SIG-M5 treated with dmso at 0.1 percent for 504 hours (cell line): ENCODE data around the gene IRAK1.
A peak's percentile ranks its signal among the peaks of the same experiment; 100 is the strongest.
"Not testable (repeated sequence)": the region's sequence is repeated elsewhere in the genome, so short reads cannot be mapped to it uniquely, and the experiment has no call there.

Experiments used
- DNase-seq: peaks from one replicate; lab custom pipeline; 2025; ENCODE audit not compliant: unreplicated experiment; lab: John Stamatoyannopoulos, UW

The IRAK1 gene

DNA sequence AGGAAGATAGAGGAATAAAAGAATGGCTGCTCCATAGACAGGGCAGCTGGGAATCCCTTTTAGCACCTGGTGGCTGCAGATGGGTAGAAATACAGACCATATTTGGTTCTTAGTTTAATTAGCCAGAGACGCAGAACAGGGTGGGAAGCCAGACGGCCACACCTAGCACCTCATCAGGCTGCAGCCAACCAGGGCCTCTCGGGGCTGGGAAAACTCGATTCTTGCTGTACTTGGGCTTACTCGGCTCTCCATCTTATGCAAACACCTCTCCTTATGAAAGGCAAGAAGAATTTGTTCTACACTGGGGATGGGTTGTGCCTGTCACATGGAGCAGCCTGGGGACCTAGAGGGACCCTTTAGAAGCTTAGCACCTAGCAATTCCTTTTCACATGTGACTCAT, 19.7 kb downstream of the IRAK1 start:
- DNase-seq = no peak

DNA sequence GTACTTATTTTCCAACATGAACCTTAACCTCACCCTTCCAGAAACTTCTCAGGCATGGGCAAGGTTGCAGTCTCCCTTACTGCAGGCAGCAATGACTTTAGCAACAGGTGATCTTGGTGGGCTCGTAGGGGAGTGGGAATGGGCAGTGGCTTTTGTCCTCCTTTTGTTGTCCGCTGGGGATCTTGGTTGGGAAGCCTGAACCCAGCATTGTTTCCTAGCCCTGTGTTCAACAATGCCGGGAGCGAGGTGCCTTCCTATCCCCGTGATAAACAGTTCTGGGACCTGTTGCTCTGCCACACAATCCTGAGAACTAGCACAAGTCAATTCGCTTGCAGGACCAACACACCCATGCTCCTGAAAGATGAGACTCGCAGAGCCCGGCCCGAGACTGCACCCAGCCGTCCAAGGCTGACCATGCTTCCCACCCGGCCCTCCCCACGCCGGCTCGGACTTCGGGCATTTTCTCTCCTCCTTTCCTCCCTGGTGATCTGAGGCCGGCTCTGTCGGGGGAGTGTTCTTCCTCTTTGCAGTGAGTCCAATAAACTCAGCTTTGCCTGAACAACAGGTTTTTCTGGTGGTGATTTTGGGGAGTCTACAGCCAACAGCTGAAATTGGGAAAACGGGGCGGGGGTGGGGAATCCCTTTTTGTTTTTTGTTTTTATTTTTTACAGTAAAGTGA, 20.2 kb downstream of the IRAK1 start:
- DNase-seq = no peak

- no peak for DNase-seq
Measured at GRCh38 chrX:153995504-153995903, 24.2 kb downstream of the IRAK1 start.

- not testable (repeated sequence) for DNase-seq
Measured at GRCh38 chrX:153994398-153994797, 25.3 kb downstream of the IRAK1 start.

DNA sequence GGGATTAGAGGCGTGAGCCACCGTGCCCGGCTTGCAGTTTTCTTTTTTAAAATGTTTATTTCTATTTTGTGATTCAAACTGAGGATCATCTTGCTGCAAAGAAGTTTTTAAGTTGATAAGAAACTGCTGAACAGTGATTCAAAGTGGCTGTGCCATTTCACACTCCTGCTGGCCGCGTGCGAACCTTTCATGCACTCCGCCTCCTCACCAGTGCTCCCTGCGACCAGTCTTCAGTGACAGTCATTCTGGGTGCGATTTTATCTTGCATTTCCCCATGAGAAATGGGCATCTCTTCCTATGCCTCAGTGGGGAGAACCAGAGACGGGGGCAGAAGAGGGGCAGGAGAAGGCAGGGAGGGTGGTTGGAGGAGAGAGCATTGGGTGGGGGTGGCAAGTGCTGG, 25.7 kb downstream of the IRAK1 start:
- no peak for DNase-seq

- no peak for DNase-seq
Measured at GRCh38 chrX:153993079-153993478, 26.6 kb downstream of the IRAK1 start.

- DNase-seq = peak; percentile 36
Measured at GRCh38 chrX:153992180-153992579, 27.5 kb downstream of the IRAK1 start.

GRCh38 chrX:153991013-153991580, 28.6 kb downstream of the IRAK1 start:
- no peak for DNase-seq

DNA sequence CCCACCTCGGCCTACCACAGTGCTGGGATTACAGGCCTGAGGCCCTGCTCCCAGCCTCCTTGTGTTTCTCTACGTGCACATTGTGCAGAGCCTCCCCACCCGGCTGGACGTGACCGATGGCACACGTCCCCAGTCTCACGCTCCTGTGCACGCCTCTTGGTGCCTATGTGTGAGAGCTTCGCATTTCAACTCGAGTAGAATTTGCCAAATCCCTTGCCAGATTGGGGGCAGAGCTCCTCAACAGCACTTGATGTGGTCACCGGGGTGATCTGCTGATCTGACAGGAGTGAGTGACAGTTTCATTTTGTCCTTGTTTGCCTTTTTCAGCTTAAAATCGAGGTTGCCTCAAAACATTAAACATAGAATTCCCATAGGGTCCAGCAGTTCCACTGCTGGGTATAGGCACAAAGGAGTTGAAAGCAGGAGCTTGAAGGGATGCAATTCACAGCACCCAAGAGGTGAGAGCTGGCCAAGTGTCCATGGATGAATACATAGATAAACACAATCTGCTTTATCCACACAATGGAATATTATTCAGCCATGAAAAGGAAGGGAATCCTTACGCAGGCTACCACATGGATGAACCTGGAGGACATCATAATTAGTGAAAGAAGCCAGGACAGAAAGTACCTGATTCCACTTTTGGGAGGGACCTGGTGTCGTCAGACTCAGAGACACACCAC, 29.6 kb downstream of the IRAK1 start:
- no peak for DNase-seq

- DNase-seq = no peak
Measured at GRCh38 chrX:153988493-153988892, 31.2 kb downstream of the IRAK1 start.

GRCh38 chrX:153984351-153985178, 35.1 kb downstream of the IRAK1 start:
- peak; percentile 46 for DNase-seq

DNA sequence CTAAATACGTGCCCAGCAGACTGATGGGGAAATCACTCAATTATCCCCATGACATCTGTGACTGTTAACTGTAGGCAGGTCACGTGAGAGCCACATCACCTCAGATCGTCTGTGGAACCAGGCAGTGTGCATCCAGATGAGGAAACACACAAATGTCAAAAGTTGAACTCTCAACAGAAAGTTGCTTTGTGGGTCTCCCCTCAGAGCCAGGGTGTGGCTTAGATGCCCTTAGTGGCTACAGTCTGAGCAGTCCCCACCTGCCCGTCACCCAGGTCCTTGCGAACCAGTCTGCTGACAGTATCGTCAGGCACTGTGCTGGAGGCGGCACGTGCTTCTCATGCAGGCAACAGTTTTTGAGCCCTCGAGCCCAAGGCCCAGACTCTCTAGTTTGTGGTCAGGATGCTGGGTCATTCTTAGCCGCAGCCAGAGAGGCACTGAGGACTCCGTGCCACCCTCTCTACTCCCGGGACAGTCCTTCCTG, 36.3 kb downstream of the IRAK1 start:
- DNase-seq = peak; percentile 63

DNA sequence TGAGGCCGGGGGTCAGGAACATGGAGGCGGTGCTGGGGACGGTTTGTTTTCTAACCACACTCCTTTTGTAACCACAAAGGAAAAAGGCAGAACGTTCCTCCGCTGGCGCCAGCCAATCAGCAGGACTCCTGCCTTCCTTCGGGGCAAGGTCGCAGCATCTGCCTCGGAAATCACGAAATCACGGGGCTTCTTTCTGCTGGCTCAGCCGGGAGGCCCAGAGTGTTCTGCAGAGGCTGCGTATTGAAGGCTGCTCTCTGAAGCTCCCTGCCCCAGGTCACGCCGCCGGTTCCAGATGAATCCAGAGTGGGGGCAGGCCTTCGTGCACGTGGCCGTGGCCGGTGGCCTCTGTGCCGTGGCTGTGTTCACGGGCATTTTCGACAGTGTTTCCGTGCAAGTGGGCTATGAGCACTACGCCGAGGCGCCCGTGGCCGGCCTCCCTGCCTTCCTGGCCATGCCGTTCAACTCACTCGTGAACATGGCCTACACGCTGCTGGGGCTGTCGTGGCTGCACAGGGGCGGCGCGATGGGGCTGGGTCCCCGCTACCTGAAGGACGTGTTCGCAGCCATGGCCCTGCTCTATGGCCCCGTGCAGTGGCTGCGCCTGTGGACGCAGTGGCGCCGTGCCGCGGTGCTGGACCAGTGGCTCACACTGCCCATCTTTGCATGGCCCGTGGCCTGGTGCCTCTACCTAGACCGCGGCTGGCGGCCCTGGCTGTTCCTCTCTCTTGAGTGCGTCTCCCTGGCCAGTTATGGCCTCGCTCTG, 37.8 kb downstream of the IRAK1 start:
- peak; percentile 63 for DNase-seq

- DNase-seq = no peak
Measured at GRCh38 chrX:153981231-153981630, 38.5 kb downstream of the IRAK1 start.

DNA sequence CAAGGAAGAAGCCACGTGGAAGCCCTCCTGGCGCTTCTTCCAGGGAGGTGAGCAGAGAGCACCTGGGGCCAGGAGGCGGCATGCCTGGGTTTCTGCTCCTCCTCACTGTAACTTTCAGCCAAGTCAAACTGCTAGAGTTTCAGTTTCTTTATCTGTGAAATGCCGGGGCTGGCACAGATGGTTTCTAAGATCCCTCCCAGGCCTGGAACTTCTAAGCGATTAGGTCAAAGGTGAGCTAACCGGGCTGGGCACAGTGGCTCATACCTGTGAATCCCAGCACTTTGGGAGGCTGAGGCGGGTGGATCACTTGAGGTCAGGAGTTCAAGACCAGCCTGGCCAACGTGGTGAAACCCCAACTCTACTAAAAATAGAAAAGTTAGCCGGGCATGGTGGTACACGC, 39.3 kb downstream of the IRAK1 start:
- DNase-seq = not testable (repeated sequence)

DNA sequence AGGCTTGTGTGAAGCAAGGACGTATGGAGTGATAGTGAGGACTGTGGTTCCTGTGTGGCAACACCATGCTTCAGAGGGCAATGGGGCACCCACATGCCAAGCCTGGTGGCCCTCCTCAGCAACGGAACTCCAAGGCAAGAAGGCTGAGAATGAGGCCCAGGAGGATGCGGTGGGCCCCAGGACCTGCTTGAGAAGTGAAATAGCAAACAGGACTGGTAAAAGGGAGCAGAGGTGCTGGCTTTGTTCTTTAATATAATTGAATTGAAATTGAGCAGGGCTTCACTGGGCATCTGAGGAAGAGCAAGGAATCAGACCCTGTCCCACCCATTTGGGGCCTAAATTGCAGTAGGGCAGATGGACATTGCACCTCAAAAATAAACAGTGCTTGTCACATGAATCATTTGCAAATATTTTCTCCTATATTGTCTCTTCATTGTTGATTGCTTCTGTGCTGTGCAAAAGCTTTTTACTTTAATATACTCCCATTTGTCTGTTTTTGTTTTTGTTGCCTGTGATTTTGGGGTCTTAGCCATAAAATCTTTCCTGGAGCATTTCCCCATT, 44.9 kb downstream of the IRAK1 start:
- DNase-seq = peak; percentile 40

- DNase-seq = peak; percentile 24
Measured at GRCh38 chrX:153974003-153974725, 45.5 kb downstream of the IRAK1 start.

DNA sequence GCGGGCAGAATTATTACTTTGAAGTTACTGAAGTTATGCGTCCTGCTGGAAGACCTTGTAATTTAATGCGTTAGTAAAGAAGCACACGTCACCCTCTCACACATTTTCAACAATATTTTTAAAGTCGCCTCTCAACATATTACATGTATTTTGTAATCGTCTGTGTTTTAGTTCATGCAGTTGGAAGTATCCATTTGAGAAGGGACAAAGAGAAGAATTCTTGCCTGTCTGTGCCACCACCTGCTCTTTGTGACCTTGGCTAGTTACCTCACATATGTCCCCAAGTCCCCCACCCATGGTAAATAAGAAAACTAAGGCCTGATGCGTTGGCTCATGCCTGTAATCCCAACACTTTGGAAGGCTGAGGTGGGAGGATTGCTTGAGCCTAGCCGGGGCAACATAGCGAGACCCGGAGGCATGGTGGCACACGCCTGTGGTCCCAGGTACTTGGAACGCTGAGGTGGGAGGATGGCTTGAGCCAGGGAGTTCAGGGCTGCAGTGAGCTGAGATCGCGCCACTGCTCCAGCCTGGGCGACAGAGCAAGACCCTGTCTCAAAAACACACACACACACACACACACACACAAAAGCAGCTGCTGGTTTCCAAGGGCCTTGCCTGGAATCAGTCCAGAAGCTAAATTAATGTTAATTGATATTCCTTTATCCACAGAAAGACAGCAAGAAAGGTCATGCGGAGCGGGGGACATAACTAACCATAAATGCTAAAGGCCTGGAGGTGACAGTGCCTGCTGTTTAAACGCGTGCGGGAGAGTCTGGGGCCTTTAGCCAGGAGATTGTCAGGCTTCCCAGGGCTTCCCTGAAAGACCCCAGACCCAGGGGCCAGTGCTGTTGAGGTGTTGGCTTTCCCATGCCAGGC, 46.3 kb downstream of the IRAK1 start:
- no peak for DNase-seq
